Measurements from ENCODE around the gene TIMD4.

DNA sequence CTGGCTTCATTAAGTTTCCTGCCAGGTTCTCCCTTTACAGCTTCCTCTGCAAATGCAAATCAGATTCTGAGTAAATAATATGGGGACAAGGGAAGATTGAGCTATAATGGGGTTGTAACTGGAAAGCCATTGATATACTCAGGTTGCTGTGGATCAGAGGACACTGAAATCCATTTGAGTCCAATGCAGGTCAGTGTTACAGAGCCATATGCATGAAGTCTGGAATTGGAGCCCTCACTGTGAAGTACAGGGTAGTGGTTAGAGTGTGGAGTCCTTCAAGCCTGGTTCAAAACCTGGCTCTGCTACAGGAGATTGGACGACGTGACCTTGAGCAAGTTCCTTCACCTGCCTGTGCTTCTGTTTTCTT lies 48.7 kb downstream of the TIMD4 start:
- TF ChIP-seq CTCF (IDR thresholded peaks at IDR 0.05) (no peak), POLR2A (IDR thresholded peaks at IDR 0.05) (no peak)
